Fibroblast of pulmonary artery (primary cell): ENCODE data around the gene ANTXRL.
"Not testable (repeated sequence)": the region's sequence is repeated elsewhere in the genome, so short reads cannot be mapped to it uniquely, and the experiment has no call there.

ENCODE experiments used
- DNase-seq: peaks from one replicate; pipeline ENCODE4 v3.0.0-alpha.2; 2010; ENCODE audit warnings: low read depth
- H3K4me3 ChIP-seq: replicated peaks from 2 replicates; pipeline ENCODE4 v1.5.1; 2011; ENCODE audit warnings: low read depth, mild to moderate bottlenecking, control low read depth, low read length, moderate library complexity
- TF ChIP-seq, protein P1 (sequence below): IDR thresholded peaks from 2 replicates; pipeline ENCODE4 v1.5.1; 2011; ENCODE audit warnings: mild to moderate bottlenecking, control low read depth, low read length, inconsistent platforms; ENCODE audit errors: missing control alignments

Gene ANTXRL

DNA sequence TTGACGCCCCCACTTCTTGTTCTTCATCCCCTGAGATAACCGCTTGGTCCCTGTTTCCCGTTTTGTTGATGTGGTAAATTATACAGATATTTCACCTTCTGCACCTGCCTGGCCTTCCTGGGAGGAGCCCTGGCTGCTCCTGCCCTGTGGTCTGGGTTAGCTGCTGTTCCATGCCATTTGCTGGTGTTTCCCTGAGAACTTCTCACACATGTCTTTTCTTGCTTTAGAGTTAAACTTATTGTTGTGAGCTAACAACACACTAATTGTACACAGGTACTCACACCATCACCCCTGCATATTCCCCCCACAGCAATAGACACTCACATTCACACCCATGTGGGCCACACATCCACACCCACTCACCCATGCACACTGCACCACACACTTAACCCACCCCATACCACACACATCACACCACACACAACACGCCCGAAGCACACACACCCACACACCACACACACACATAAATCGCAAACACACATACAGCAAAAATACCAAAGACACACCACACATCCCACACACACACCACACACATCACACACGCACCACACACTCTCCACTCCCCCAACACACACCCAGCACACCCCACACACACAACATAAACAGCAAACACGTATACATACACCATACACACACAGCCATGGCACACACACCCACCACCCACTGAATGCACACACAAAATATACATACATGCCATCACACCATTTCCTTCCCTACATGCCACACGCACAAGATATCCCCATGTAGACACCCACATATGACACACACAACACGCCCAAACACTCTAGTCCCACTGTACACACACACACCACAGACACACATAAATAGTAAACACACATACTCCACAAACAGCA, 19.4 kb upstream of the ANTXRL start:
- DNase-seq = no peak
- TF ChIP-seq, protein P1, sequence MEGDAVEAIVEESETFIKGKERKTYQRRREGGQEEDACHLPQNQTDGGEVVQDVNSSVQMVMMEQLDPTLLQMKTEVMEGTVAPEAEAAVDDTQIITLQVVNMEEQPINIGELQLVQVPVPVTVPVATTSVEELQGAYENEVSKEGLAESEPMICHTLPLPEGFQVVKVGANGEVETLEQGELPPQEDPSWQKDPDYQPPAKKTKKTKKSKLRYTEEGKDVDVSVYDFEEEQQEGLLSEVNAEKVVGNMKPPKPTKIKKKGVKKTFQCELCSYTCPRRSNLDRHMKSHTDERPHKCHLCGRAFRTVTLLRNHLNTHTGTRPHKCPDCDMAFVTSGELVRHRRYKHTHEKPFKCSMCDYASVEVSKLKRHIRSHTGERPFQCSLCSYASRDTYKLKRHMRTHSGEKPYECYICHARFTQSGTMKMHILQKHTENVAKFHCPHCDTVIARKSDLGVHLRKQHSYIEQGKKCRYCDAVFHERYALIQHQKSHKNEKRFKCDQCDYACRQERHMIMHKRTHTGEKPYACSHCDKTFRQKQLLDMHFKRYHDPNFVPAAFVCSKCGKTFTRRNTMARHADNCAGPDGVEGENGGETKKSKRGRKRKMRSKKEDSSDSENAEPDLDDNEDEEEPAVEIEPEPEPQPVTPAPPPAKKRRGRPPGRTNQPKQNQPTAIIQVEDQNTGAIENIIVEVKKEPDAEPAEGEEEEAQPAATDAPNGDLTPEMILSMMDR = no peak
- H3K4me3 ChIP-seq = no peak overlapping the region

DNA sequence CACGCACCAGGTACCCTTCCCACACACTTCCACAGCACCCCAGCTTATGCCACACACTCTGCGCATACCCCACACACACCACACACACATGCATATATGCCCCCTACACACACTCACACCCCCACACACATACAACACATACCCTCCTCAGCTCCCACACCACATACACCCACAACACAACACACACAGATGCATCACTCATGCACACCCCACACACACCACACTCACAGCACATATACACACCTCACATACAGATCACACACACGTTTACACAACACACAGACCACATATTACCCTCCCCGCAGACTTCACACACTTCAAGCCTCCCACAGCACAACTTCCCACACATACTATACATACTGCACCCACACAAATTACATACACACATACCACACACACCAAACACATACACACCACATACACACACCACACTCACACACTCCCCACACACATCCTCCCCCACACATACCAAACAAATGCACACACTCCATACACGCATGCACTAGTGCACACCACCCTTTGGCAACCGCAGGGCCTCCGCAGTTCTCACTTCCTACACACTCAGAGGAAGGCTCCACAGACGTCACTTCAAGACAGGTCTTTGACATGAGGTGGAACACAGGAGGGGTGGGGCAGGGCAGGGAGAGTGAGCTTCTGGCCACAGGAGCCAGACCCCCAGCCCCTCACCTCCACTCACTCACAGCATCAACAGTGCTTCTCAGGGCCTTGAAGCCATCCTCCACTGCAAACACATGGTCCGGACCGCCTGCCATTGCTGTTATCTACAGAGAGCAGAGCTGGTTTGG, 18.5 kb upstream of the ANTXRL start:
- TF ChIP-seq, protein P1 = no peak
- no peak for DNase-seq
- no peak overlapping the region for H3K4me3 ChIP-seq

DNA sequence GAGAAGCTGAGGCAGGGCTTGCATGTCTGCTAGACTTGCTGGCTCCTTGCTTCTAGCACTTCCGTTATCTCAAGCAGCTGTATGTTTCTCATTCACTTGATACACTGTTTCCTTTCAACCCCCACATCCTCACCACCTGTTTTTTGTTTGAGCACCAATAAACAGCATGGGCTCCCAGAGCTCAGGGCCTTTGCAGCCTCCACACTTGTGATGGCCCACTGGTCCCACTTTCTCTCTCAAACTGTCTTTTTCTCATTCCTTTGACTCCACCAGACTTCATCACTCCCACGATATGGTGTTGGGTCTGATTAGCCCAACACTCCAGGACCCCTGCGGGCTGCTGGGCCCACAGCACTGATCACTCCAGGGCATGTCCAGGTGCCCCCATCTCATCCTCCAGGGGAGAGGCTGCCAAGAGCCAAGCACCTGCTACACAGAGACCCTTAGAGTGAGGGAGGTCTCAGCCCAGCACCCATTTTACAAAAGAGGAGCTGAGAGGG, 17.2 kb upstream of the ANTXRL start:
- H3K4me3 ChIP-seq, DNase-seq: not testable (repeated sequence)

DNA sequence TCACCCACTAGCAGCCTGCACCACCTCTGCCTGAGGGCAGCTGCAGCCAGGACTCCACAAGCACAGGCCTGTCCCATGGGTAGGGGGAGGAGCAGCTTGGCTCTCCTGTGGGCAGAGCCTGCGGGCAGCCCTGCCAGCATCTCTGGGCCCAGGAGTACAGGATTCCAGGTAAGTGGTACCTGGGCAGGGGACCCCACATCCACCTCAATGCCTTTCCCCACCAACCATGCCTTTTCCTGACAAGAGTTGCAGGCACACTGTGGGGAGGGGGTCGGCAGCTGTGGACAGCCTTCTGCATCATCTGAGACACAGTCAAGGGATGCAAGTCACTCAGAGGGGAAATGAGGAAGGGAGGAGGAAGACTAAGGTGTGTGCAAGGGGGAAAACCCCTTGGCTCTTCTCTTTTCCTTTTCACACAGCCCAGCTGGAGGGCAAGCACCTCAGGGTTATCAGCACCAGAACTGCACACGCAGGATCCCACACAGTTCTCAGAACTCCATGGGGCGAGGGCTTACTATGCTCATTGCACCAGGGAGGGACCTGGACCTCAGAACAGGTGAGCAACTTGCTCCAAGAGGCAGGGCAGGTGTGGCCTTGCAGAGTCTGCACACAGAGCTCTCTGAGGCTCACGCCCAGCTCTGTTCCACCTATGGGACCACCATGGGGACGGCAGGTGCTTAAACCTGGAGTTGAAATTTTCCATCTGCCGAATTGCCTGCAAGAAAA, 16.5 kb upstream of the ANTXRL start:
- no peak overlapping the region for H3K4me3 ChIP-seq

DNA sequence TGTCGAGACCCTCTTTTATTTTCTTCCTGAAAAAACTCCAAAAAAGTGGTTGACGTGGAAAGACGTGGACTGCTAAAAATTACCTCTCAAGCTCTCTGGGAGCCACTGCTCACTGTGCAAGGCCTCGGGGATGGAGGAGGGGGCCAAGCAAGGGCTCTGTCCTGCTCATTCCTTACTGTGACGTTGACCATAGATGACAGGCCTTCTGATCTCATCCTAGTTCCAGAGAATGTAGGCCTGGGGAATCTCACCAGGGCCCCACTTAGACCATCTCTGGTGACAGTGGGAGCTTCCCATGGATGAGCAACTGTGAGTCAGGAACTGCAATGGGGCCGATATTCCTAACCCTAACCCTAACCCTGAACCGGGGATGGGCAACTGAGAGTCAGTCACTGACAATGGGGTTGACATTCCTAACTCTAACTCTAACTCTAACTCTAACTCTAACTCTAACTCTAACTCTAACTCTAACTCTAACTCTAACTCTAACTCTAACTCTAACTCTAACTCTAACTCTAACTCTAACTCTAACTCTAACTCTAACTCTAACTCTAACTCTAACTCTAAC, 15.8 kb upstream of the ANTXRL start:
- not testable (repeated sequence) for DNase-seq

More for the DNA sequence above, 16.5 kb upstream of the ANTXRL start:
- TF ChIP-seq, protein P1 = no peak
- DNase-seq = no peak

DNA sequence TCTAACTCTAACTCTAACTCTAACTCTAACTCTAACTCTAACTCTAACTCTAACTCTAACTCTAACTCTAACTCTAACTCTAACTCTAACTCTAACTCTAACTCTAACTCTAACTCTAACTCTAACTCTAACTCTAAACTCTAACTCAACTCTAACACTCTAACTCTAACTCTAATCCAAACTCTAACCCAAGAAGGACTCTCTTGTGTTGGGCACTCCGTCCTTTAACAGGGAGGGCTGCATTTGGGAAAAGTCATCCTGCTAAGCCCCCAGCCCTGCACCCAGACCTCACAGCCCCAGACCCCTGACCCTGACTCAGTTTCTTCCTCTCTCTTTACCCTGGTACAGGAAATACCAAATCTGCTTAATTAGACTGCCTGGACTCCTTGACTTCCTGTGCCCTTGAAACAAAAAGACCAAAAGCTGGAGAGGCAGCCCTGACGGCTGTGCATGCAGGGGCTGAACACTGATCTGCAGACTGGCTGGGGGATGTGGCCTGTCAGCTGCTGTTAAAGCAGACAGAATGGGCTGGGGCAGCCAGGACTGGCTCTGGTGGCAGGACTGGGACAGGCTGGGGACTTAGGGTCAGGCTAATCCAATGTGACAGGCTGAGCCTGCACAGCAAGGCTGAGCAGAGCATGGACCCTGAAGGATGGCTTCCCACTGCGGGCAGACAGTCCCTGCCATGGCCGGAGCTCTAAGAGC, 14.8 kb upstream of the ANTXRL start:
- H3K4me3 ChIP-seq, DNase-seq: not testable (repeated sequence)

More for the DNA sequence above, 15.8 kb upstream of the ANTXRL start:
- not testable (repeated sequence) for H3K4me3 ChIP-seq

DNA sequence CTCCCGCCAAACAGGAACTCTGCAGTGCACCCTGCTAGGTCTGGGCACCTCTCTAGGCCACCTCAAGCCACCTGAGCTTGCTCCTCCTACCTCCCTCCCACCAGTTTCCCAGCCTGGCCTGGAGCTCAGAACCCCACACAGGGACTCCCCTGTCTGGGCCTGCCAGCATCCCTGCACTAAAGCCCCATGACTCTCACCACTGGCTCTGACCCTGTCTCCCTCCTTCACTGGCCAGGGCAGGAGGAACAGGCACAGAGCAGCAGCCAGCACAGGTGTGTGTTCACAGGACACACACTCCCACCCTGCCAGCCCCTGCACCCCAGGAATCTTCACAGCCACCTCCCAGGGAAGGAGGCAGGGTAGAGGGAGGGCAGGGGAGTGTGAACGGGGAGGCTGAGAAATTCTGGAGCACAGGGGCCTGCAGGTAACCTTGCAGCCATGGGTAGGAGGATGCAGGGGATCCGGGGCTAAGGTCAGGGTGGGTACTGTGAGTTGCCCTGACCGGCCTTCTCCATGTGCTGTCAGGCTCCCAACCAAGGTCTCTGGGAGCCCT, 13.9 kb upstream of the ANTXRL start:
- H3K4me3 ChIP-seq = no peak overlapping the region
- TF ChIP-seq, protein P1 = no peak
- DNase-seq = no peak
